ENCODE results near the gene LRRK2.

The LRRK2 gene

DNA sequence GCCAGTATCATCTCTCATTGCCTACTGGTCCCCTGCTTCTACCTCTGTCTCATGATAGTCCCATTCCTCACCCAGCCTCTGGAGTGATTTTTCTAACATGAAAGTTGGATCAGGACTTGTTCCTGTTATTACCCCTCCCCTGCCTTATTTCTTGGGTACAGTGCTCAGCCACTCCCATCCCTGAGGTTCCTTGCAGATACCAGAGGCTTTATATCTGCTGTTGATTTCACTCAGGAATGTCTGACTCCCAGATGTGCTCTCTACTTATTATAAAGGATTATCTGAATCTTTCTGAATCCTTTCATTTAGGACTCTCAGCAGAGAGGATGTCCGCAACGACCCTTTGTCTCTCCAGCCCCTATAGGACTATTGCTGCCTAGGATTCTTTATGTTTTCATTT, 111.2 kb downstream of the LRRK2 start:
- no peak overlapping the region for H2AFZ ChIP-seq
- TF ChIP-seq, protein P1, sequence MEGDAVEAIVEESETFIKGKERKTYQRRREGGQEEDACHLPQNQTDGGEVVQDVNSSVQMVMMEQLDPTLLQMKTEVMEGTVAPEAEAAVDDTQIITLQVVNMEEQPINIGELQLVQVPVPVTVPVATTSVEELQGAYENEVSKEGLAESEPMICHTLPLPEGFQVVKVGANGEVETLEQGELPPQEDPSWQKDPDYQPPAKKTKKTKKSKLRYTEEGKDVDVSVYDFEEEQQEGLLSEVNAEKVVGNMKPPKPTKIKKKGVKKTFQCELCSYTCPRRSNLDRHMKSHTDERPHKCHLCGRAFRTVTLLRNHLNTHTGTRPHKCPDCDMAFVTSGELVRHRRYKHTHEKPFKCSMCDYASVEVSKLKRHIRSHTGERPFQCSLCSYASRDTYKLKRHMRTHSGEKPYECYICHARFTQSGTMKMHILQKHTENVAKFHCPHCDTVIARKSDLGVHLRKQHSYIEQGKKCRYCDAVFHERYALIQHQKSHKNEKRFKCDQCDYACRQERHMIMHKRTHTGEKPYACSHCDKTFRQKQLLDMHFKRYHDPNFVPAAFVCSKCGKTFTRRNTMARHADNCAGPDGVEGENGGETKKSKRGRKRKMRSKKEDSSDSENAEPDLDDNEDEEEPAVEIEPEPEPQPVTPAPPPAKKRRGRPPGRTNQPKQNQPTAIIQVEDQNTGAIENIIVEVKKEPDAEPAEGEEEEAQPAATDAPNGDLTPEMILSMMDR (IDR thresholded peaks at IDR 0.05) = no peak
- no peak overlapping the region for H3K27ac ChIP-seq
- H3K27me3 ChIP-seq (ENCODE audit: control insufficient read depth, insufficient read depth, low read length) = no peaks in the 10 kb centered on the region
- no peaks in the 10 kb centered on the region for H3K79me2 ChIP-seq
- H3K4me2 ChIP-seq (ENCODE audit: low read length) = no peak overlapping the region
- H3K9ac ChIP-seq = no peak overlapping the region
- no peaks in the 10 kb centered on the region for H3K9me3 ChIP-seq (ENCODE audit: control insufficient read depth, low read length)
- H3K36me3 ChIP-seq (ENCODE audit: control insufficient read depth, insufficient read depth, low read length) = no peaks in the 10 kb centered on the region
- H3K4me1 ChIP-seq = no peaks in the 10 kb centered on the region
- no peak overlapping the region for H3K4me3 ChIP-seq (ENCODE audit: low read depth, low read length)

DNA sequence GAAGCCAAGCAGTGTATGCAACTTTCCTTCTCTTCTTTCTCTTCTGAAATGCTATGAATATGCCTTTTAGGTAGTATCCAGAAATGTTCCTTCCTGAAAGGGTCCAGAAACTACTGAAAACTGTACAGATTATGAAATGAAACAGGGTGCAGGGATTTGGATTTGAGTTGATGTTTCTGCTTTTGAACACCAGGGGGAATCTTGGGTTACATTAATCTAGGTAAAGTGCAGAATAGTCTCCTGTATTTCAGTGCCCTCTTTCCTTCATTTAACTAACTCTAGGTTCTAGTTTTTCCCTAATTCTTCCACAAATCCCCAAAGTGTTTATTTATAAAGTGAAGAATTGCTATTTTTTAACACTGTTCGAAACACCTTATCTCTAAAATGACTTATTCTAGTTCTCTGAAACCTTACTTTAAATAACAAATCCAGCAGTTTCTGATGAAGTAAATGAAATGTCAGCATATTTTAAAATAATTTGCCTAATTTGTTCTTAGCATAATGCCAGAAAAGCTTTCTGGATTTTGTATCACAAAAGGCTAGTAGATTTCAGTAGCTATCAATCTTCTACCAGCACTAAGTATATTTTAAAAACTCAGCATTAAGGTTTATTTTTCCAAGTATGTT, 111.9 kb downstream of the LRRK2 start:
- no peaks in the 10 kb centered on the region for H3K9me3 ChIP-seq (ENCODE audit: control insufficient read depth, low read length)
- H2AFZ ChIP-seq = no peak overlapping the region
- TF ChIP-seq, protein P1 (IDR thresholded peaks at IDR 0.05) = peak; percentile 25
- no peaks in the 10 kb centered on the region for H3K27me3 ChIP-seq (ENCODE audit: control insufficient read depth, insufficient read depth, low read length)
- no peak overlapping the region for H3K27ac ChIP-seq
- H3K4me1 ChIP-seq = no peaks in the 10 kb centered on the region
- H3K4me2 ChIP-seq (ENCODE audit: low read length) = no peak overlapping the region
- no peaks in the 10 kb centered on the region for H3K79me2 ChIP-seq
- H3K4me3 ChIP-seq (ENCODE audit: low read depth, low read length) = no peak overlapping the region
- no peaks in the 10 kb centered on the region for H3K36me3 ChIP-seq (ENCODE audit: control insufficient read depth, insufficient read depth, low read length)
- H3K9ac ChIP-seq = no peak overlapping the region

DNA sequence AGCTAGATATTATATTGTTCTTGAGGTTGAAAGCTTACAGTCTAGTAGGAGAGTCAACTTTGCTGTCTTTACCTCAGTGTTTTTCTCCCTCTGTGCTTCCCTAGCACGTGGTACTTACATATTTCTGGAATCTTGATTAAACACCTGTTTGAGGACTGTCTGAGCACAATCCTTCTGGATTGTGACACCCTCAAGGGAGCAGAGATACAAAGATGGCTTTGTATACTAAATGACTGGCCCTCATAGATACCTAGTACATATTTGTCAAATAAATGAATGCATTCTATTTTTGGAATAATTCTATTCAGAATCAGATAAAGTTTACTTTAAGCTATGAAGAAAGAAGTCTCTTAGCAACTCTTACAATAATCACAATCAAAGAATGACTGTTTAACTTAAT, 113.3 kb downstream of the LRRK2 start:
- Histone ChIP-seq H3K36me3 (ENCODE audit: control insufficient read depth, insufficient read depth, low read length) (no peaks in the 10 kb centered on the region), H3K9ac (no peak overlapping the region)
- TF ChIP-seq, protein P1 (IDR thresholded peaks at IDR 0.05) = no peak

DNA sequence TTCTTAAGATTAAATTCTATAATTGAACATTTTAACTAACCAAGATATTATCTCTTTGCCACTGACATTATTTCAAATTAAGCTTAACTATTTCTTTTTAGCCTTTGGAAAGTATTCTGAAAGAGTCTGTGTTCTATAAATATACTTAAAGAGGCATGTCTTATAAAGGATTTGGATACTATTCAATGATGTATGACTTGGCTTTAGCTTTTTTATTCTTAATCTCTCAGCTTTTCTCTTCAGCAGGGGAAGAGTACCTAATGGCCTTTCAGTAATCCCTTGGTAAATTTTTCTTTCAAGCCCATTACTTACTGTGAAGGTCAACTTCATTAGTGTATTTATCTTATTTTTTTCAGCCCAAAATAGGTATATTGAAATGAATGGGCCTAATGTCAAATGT, 113.8 kb downstream of the LRRK2 start:
- H3K27me3 ChIP-seq (ENCODE audit: control insufficient read depth, insufficient read depth, low read length) = no peaks in the 10 kb centered on the region
- no peak overlapping the region for H3K27ac ChIP-seq
- no peak overlapping the region for H2AFZ ChIP-seq
- H3K36me3 ChIP-seq (ENCODE audit: control insufficient read depth, insufficient read depth, low read length) = no peaks in the 10 kb centered on the region
- no peaks in the 10 kb centered on the region for H3K9me3 ChIP-seq (ENCODE audit: control insufficient read depth, low read length)
- no peak overlapping the region for H3K4me2 ChIP-seq (ENCODE audit: low read length)
- no peaks in the 10 kb centered on the region for H3K4me1 ChIP-seq
- no peak overlapping the region for H3K4me3 ChIP-seq (ENCODE audit: low read depth, low read length)
- H3K79me2 ChIP-seq = no peaks in the 10 kb centered on the region
- H3K9ac ChIP-seq = no peak overlapping the region
- TF ChIP-seq, protein P1 (IDR thresholded peaks at IDR 0.05) = no peak

More for the DNA sequence above, 113.3 kb downstream of the LRRK2 start:
- Histone ChIP-seq H3K4me2 (ENCODE audit: low read length) (no peak overlapping the region), H3K4me3 (ENCODE audit: low read depth, low read length) (no peak overlapping the region), H3K27me3 (ENCODE audit: control insufficient read depth, insufficient read depth, low read length) (no peaks in the 10 kb centered on the region), H3K79me2 (no peaks in the 10 kb centered on the region), H3K4me1 (no peaks in the 10 kb centered on the region), H2AFZ (no peak overlapping the region), H3K9me3 (ENCODE audit: control insufficient read depth, low read length) (no peaks in the 10 kb centered on the region), H3K27ac (no peak overlapping the region)

DNA sequence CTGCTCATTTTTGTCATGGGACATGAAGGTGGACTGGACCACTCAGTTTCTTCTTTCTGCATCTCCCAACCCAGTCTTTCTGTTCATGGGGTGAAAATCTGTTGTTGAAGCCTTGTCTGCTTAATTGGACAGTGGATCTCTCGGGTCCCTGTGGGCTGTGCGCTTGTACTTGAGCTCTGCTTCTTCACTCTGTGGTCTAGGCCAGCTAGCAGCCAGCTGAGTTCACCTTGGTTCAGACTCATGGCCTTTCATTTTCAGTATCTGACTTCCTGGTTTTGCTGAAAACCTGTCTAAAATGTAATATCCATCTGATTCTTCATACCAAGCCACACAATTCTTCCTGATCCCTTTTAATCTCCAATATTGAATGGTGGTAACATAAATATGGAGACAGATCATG, 117.2 kb downstream of the LRRK2 start:
- Histone ChIP-seq H3K9me3 (ENCODE audit: control insufficient read depth, low read length) (no peaks in the 10 kb centered on the region), H3K27me3 (ENCODE audit: control insufficient read depth, insufficient read depth, low read length) (no peaks in the 10 kb centered on the region), H3K4me1 (no peaks in the 10 kb centered on the region), H2AFZ (no peak overlapping the region), H3K4me3 (ENCODE audit: low read depth, low read length) (no peak overlapping the region), H3K4me2 (ENCODE audit: low read length) (no peak overlapping the region), H3K36me3 (ENCODE audit: control insufficient read depth, insufficient read depth, low read length) (no peaks in the 10 kb centered on the region), H3K79me2 (no peaks in the 10 kb centered on the region), H3K27ac (no peak overlapping the region), H3K9ac (no peak overlapping the region)
- TF ChIP-seq, protein P1 (IDR thresholded peaks at IDR 0.05) = no peak
